GM21825 (cell line): ENCODE data around the gene VPS41.

Source experiments
- ATAC-seq: cut with Tn5 transposase; IDR thresholded peaks from one replicate; pipeline ENCODE4 v1.9.1; 2021; ENCODE audit warnings: mild to moderate bottlenecking, moderate library complexity; ENCODE audit not compliant: unreplicated experiment

VPS41 gene

DNA sequence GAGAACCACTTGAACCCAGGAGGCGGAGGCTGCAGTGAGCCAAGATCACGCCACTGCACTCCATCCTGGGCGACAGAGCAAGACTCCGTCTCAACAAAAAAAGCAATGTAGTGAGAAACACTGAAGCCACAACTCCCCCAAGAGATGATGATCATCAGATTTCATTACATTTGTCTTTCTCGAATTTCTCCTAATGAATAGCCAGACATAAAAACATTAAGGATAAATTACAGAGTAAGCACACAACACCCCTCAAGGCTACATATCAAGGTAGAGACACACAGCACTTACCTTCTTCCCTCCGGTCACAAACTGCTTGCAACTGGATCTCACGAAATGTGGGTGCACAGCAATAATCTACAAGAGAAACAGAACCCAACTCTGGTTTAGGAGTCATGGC is 91.5 kb downstream of the VPS41 start:
- no peak for ATAC-seq

DNA sequence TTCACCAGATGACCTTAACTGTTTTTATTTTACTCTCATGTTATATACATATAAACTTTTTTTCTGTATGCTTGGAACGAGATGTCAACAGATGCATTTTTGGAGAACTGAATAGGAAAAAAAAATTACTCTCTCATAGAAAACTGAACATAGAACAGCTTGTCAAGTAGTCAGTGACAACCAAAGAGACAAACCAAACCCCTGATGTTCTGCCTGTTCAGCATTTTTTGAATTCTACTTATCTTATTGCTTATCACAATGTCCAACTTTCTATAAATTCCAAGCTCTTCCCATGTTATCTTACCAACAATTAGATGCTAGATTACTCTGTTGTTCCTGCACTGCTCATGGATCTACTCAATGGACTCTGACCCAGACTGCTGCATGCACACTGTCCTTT is 95.2 kb downstream of the VPS41 start:
- ATAC-seq = no peak

DNA sequence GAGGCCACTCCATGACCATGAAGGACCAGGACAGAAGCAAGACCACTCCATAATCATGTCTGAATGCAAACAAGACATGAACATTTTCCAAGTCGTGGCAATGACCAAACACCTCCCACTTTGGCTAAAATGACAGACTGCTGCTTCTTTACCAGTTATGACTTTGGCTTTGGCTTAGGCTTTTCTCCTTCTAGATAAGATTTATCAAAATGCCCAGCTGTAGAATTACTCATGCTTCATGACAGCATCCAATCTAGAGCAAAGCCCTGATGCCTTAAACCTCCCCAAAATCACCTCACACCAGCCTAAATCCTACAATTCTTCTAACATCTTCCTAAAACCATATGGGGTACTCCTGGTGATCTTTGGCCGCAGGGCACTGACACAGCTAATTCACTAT is 102.1 kb downstream of the VPS41 start:
- no peak for ATAC-seq

DNA sequence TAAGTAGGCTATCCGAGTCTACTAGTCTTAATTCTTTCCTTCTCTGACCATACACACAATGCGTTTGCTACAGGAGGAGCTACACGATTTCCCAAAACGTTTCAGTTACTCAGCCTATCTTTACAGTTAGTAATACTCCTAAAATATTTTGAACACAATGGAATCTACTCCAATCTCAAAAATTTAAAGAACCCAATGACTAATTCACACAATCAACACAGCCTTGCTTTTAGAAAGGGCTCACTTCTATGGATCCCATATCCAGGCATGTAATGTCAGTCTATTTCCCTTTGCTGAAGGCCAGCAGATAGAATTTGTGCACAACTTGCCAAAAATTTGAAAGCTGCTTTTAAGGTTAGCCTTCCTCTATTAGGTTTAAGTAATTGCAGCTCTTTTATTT is 107.2 kb downstream of the VPS41 start:
- no peak for ATAC-seq

DNA sequence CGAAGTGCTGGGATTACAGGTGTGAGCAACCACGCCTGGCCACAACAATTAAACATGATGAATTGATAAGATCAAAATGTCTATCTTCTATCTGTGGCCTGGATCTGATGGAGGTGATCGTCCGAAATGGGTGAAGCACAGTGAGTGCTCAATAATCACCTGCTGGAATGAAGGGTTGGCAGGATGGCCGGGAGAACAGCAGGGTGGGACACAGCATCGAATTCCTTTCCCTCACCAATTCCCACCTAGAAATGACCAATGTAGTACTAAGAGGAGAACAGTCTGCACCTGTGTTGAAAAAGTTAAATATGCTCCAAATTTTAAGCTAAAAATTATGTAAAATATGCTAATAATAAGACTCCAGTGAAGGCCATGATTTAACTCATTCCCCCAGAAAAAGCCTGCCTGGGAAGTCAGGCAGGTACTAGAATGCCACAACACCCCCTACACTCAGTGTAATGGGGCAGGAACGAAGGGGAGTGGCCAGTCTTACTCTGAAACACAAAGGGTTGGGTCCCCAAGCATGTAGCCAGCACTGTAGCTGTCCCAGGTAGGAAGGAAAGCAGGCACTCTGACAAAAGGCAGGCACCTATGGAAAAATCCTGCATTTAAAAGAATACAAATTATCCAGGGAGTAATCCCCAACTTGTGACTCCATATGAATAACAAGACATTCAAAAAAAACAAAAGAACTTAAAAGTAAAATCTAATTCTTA is 110.3 kb downstream of the VPS41 start:
- ATAC-seq = no peak

DNA sequence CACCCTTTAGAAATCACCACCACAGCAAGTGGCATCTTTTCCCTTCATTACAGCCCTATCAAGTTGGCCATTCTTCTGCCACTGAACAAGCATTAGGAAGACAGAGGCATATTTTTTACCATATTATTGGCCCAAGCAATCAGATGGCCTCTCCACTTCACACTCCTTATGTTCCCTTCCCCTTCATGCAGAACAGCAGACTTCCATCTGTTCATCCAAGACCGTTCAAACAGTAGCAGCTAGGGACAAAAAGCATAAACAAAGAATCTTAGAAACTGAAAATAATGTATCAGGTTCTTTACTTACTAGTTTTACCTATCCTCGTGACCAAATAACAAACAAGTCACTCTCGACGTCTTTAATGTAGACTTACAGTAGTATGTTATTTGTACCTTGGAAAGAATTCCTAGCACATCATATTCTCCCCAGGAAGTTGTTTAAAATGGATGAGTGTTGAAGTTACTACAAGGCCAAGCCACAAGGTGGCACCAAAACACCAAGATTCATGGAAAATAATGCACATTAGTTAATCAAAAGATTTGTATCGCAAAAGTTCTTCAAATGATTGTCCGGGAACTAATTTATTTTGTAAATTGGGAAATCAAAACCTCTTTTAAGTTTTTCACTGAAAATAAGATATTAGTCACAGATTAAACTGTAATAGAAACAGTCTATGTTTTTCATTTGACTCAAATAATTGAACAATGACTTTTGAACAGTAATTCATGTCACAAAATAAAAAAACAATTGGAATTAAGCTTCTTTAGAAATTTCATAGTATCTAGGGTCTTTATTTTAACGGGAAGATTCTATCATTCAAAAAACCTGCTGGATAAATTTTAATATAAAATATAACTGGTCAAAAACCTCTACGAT is 112.1 kb downstream of the VPS41 start:
- ATAC-seq = no peak

DNA sequence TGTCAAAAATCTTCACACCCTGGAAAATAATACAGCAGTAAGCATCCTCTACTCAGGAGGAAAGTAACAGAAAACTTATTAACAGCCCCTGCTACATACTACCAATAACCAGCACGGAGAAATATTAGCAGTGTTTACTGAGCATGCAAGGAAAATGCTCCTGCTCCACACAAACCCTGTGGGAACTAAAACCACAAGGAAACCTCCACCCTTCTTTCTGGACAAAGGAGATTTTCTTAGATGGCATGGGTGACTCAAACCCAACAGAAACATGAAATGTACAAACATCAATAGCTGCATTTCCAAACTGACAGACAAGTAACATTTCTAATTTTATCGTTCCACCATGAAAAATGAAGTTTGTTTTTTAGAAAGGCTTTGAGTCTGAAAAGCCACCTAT is 113.4 kb downstream of the VPS41 start:
- no peak for ATAC-seq

DNA sequence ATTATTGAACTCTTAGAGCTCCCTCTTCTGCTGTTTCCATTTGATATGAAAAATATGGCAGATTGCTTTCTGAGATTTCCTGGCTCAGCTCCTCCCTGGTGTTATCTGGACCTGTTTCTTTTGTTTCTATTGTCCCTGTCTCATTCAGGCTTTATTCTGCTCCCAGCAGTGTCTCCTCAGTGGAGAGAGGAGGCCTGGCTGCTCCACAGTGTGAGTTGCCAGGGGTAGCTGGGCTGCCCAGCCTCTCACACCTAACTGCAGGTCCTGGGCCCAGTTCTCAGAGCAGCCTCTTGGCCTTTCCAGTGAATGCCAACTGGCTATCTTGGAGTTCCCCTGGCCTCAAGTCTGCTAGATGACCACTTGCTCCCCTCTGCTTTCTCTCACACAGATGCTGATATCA is 127.0 kb downstream of the VPS41 start:
- no peak for ATAC-seq

DNA sequence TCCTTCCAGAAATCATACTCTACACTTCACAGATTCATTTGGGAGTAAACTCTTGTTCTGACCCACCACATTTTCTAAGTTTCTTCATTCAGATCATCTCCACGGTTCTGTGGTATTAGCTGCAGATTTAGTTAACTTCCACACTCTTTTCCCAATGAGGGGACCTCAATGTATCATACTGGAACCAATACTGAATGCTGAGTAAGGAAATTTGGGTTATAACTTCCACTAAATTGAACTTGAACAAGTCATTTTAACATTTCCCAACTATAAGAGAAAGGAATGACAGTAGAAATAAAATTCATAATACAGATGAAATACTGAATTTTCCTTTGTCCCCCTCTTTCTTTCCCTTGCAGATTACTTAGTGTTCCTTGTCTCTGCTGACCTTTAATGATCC is 131.4 kb downstream of the VPS41 start:
- no peak for ATAC-seq

DNA sequence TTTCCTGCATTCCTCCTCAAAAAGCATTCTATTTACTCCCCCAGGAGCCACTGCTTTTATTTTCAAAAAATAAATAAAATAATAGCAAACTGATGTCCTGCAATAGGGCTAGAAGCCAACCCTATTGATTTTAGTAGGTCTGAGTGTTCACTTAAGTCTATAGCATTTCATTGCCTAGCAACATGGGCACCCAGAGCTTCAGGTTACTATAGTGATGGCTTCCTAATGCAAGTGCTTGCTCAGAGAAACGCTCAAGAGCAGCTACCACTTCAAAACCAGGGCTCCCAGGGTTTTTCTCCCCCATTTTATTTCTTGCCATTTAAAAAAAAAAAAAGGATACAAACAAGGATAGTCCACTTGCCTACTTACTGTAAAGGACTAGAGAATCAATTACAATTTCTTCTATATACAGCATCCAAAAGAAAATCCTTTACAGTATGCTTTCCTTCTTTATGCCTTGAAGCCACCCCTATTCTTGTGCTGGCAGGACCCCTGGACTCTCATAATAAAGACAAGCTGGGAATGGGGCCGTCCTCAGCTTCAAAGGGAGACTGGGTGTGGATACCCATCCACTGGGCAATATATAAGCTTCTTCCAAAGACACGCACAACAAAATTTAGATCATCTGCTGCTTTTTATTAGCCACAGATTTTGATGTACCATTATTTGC is 133.3 kb downstream of the VPS41 start:
- ATAC-seq = no peak

DNA sequence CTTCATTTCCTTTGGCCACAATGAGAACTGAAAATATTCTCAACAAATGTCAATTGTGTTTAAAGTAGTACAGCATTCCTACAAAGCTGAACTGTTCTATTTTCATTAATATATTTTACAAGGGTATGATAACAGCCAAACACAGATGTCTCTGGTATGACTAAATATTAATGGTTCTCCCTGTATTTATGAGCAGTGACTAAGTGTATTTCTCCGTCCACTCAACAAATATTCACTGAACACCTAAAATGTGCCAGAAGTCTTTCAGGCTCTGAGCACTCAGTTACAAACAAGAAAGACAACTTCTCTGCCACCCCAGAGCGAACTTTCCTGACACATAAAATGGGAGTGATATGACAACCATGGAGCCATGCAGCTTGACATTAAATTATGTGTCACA is 135.6 kb downstream of the VPS41 start:
- no peak for ATAC-seq

DNA sequence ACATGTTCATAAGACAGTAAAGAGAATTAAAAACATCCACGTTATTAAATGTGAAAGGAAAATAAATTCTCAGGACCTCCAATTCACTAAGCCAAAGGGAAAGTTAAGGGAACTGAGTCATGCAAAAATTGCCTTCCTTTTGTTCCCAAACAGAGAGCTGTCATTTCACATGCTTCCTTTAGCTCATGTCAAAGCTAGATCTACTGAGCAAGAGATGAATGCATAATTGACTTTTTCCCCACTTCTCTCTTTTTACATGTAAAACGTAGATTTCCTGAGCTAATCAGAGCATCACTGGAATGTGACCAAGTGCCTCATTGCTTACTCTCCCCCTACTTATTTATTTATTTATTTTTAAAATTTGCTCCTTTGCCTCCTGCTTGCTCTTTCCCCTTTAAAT is 148.8 kb downstream of the VPS41 start:
- ATAC-seq = no peak

DNA sequence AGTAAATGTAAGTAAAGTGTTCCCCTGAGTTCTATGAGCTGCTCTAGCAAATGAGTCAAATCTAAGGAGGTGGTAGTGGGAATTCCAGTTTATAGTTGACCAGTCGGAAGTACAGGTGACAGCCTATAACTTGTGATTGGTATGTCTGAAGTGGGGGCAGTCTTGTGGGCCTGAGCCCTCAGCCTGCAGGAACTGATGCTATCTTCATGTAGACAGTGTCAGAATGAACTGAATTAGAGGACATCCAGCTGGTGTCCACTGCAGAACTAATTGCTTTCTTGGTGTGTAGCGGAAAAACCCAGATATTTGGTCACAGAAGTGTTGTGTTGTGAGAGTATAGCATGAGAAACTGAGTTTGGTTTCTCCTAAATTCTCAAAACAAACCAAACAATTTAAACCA is 150.0 kb downstream of the VPS41 start:
- no peak for ATAC-seq

DNA sequence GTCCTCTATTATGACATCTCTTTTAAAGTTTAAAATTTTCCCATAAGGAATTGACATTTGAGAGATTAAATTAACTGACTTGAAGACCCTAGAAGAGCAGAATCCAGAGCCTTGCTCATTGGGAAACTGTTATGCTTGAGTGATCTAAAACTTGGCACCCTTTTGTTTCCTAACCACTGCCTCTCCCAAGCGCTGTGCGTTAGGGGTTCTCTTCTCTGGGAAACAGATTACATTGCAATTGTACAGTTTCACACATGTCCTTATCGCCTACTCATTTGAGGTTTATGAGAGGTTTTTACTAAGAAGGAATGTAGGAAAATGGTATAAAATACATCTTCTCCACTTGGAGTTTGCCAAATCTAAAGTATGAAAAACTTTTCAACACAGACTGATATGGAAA is 151.1 kb downstream of the VPS41 start:
- no peak for ATAC-seq

DNA sequence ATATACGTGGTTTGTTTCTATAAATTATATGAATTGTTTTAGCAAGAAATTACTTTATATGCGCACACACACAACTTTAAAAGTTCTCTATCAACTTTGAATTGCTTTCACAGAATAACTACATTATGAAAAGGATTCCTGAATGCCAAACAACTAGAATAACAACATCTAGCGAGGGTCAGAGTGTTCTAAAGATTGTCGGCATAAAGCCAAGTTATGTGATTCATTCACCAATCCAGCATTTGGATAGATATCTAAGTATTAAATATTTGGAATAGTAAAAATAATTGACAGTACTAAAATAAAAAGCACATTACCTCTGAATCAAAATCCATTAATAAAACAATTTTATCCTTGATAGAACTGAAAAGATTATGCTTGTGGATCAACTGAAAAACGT is 152.5 kb downstream of the VPS41 start:
- ATAC-seq = no peak

DNA sequence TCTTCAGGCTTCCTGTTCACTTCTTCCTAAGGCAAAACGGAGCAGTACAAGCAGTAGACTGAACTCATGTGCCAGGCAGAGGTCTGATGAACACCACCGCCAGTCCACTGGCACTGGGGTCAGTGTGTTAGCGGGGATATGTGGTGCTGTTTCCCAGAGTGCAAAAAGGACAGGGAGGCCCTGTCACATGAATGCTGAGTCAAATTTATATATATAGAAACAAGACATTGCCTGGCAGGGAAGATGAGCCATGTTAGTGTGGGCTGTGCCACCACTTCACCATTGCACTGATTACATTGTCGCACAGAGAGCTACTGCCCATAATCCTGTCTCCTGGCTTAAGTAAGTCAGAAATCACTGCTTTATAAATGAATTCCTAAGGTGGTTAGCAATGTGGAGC is 155.6 kb downstream of the VPS41 start:
- ATAC-seq = no peak

DNA sequence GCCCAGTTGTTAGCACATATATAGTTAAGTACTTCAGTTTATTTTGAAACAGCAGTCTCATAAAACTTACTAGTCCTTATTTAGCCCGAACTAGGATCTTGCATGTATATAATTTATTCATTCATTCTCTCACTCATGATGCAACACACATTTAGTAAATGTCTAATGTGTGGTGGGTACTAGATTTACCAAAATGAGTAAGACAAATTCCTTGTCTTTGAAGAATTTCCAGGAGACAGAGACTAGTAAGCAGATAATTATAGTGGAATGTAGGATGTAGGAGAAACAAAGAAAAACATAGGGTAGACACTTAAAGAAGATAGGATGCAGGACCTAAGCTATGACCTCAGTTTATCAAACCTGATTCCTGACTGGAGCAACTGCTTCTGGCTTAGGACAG is 157.6 kb downstream of the VPS41 start:
- no peak for ATAC-seq

DNA sequence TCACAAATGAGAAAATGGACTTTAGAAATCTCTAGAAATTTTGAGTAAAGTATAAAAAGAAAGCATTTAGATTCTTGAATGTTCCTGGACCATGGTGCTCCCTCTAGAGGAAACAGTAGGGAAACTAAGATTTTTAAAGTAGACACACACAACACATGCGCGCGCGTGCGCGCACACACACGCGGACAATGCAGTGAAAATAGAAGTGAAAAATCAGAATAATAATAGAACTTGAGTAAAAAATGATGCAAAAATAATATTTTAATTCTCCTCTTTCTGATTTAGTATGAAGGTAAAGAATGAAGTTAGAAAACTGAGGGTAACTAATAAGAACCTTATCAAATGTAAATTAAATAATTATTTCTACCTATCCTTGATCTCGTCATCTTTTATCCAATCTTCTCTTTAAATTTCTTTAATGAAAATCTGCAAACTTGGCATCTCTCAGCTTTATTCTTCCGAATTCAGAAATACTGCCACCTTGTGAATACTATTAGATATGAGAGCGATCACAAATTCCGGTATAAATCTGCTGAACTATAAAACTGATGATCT is 160.9 kb downstream of the VPS41 start:
- ATAC-seq = no peak

DNA sequence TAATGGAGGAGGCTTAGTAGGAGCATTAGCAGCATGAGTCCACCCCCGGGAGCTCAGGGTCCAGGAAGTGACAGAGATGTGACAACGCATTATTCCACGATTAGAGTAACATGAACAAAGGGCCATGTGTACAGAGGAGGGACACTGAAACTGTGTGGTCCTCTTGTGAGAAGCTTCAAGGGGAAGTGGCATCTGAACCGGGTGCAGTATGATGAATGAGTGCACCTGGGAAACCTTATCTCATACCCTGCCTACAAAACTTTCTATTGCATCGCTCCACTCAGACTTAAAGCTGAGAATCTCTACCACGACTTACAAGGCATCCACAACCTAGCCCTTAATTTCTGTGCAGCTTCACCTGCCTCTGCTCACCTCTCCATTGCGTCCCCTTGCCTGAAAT is 162.6 kb downstream of the VPS41 start:
- no peak for ATAC-seq

DNA sequence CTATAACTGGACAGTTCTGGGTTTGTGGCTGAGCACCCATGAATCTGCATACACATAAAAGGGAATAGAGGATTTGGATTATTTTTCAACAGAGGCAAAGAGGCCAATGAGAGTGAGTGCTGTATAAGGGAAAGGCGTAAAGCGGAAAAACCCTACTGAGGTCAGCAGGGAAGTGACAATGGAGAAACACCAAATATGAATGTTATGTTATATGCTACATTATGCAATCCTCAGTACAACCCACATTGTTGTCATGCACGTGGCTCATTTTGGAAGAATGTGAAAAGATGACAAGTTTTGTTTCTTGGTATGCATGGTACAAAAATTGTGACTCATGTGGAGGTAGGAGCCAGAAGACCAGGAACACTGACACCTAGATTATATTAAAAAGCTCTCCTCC is 164.2 kb downstream of the VPS41 start:
- no peak for ATAC-seq

DNA sequence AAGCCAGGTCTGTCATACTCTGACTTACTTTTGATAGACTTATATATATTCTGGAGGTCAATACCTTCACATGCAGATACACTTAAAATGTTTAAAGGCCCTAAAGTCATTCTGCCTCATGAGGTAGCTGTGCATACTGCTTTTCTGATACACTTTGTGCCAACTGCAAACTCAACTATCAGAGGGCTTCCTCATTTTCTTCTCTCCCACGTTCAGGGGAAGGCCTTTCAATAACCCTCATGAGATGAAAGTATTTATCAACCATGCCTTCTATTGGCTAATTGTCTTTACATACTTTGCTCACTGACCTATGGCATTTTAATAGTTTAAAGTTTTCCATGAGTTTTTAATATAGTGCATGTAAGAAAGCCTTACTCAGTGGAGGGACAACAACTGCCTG is 165.1 kb downstream of the VPS41 start:
- ATAC-seq = no peak

DNA sequence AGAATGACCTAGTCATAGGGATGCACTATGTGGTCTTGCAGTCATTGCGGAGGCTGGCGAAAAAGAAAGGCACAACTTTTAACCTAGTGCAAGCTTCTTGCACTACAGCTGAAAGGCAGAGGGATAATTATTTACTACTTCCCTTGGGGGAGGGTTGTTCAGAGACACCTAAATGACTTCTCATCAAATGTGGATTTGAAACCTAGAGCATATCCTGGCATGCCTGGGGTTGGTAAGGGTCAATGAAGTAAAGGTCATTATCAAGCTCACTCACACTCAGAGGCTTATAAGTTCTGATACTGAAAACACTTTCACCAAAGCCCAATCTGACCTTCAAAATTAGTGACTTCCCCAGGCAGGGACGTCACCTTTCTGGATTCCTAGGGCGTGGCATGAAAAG is 168.9 kb downstream of the VPS41 start:
- no peak for ATAC-seq
